ENCODE results near the gene CAPRIN2. TPM values are rescaled to one million over a fixed set of nuclear protein-coding genes. Genes with fewer than 3 reads are reported as not detected.

The CAPRIN2 gene
- total RNA-seq, 6 experiments from 2014 or later, result 5.7 to 11.5 (median 8.5) TPM

DNA sequence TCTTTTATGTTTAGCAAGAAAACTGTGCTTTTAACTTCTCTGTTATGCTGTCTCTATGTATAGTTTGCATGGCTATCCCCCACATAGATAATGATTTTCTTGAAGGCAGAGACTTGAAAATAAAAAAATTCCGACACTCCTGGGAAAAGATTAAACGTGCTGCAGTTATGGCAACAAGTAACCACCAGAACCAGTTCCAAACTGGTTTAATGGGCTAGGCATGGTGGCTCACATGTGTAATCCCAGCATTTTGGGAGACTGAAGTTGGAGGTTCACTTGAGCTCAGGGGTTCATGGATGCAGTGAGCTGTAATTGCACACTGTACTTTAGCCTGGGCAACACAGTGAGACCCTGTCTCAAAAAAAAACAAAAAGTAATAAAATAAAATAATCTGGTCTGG is 15.1 kb upstream of the CAPRIN2 start:
- DNase-seq (no peak), ATAC-seq (no peak)
- no peaks in the 10 kb centered on the region for H3K9me3 ChIP-seq
- H3K4me1 ChIP-seq, result no peaks in the 10 kb centered on the region
- H3K27me3 ChIP-seq, result no peaks in the 10 kb centered on the region
- H3K4me3 ChIP-seq, result no peak overlapping the region
- H3K36me3 ChIP-seq, result no peaks in the 10 kb centered on the region
- TF ChIP-seq POLR2A (IDR thresholded peaks at IDR 0.05), result no peak
- TF ChIP-seq, protein P1, sequence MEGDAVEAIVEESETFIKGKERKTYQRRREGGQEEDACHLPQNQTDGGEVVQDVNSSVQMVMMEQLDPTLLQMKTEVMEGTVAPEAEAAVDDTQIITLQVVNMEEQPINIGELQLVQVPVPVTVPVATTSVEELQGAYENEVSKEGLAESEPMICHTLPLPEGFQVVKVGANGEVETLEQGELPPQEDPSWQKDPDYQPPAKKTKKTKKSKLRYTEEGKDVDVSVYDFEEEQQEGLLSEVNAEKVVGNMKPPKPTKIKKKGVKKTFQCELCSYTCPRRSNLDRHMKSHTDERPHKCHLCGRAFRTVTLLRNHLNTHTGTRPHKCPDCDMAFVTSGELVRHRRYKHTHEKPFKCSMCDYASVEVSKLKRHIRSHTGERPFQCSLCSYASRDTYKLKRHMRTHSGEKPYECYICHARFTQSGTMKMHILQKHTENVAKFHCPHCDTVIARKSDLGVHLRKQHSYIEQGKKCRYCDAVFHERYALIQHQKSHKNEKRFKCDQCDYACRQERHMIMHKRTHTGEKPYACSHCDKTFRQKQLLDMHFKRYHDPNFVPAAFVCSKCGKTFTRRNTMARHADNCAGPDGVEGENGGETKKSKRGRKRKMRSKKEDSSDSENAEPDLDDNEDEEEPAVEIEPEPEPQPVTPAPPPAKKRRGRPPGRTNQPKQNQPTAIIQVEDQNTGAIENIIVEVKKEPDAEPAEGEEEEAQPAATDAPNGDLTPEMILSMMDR (IDR thresholded peaks at IDR 0.05), result no peak
- H3K27ac ChIP-seq, result no peak overlapping the region
- WGBS (ENCODE audit: insufficient coverage, low coverage, low lambda C conversion rate, missing lambda C conversion rate), result 65% methylated on average over 2 of the region's 2 CpGs
- intact Hi-C loops (cut with DNase I), result no loop called here

DNA sequence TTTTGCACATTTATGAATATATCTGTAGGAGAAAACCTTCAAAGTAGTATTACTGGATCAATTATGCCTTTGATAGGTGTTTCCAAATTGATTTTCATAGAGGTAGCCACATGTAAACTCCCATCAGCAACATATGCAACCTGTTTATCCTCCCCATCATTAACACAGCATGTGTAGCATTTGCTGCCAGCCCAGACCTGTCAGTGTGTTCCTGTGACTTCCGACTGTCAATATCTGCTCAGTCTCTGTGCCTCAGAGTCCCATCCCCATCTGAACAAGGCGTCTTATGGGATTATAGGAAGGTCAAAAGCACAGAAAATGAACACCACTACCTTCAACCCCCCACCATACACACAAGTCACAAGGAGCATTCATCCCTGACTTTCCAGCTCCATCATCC is 9.5 kb upstream of the CAPRIN2 start:
- TF ChIP-seq, protein P1 (IDR thresholded peaks at IDR 0.05), result no peak
- no peak for TF ChIP-seq POLR2A (IDR thresholded peaks at IDR 0.05)
- intact Hi-C loops (cut with DNase I), result no loop called here
- no CpG with 5 or more reads among the region's 2 CpGs for WGBS (ENCODE audit: insufficient coverage, low coverage, low lambda C conversion rate, missing lambda C conversion rate)
- no peaks in the 10 kb centered on the region for H3K27me3 ChIP-seq
- H3K27ac ChIP-seq, result no peak overlapping the region
- ATAC-seq (no peak), DNase-seq (no peak)
- no peak overlapping the region for H3K4me3 ChIP-seq
- no peaks in the 10 kb centered on the region for H3K9me3 ChIP-seq
- no peaks in the 10 kb centered on the region for H3K36me3 ChIP-seq
- no peaks in the 10 kb centered on the region for H3K4me1 ChIP-seq

DNA sequence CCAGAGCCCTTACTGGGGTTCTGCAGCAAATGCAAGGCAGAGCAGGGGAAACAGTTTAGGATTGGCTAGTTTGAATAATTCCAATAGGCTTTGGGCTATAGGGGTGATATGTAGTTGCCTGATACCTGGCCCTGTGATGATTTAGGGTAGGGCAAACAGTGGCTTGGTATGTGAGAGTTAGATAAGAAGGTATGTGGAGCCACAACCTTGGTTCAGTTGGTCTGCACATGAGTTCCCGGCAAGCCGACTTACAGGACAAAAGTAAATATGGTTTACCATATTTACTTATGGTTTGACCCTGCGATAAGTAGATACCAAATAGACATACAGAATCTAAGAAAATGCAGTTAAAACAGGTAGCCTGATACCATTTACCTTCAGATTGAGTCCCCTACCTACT is 8.3 kb upstream of the CAPRIN2 start:
- ATAC-seq, result no peak
- no peaks in the 10 kb centered on the region for H3K36me3 ChIP-seq
- no peak overlapping the region for H3K27ac ChIP-seq
- no peaks in the 10 kb centered on the region for H3K9me3 ChIP-seq
- TF ChIP-seq, protein P1 (IDR thresholded peaks at IDR 0.05), result no peak
- no peak for TF ChIP-seq POLR2A (IDR thresholded peaks at IDR 0.05)
- H3K27me3 ChIP-seq, result no peaks in the 10 kb centered on the region
- no peak for DNase-seq
- intact Hi-C loops (cut with DNase I), result no loop called here
- WGBS (ENCODE audit: insufficient coverage, low coverage, low lambda C conversion rate, missing lambda C conversion rate), result 57% methylated on average over 3 of the region's 3 CpGs
- no peak overlapping the region for H3K4me3 ChIP-seq
- no peaks in the 10 kb centered on the region for H3K4me1 ChIP-seq

DNA sequence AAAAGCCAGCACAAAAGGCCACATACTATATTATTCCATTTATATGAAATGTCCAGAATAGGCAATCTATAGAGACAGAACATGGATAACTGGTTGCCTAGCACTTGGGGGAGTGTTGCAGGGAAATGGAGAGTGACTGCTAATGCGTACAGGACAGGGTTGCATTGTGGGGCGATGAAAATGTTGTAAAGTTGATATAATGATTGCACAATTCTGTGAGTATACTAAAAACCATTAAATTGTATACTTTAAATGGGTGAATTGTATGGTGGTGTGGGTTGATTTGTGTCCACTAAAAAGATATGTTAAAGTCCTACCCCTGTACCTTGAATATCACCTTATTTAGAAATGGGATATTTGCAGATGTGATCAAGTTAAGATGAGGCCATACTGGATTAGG is 7.0 kb upstream of the CAPRIN2 start:
- no peaks in the 10 kb centered on the region for H3K9me3 ChIP-seq
- intact Hi-C loops (cut with DNase I), result no loop called here
- ATAC-seq (no peak), DNase-seq (no peak)
- no peaks in the 10 kb centered on the region for H3K4me1 ChIP-seq
- no peaks in the 10 kb centered on the region for H3K27me3 ChIP-seq
- H3K27ac ChIP-seq, result no peak overlapping the region
- WGBS (ENCODE audit: insufficient coverage, low coverage, low lambda C conversion rate, missing lambda C conversion rate), result 95% methylated on average over 2 of the region's 2 CpGs
- TF ChIP-seq, protein P1 (IDR thresholded peaks at IDR 0.05), result no peak
- TF ChIP-seq POLR2A (IDR thresholded peaks at IDR 0.05), result no peak
- H3K36me3 ChIP-seq, result no peaks in the 10 kb centered on the region
- H3K4me3 ChIP-seq, result no peak overlapping the region

DNA sequence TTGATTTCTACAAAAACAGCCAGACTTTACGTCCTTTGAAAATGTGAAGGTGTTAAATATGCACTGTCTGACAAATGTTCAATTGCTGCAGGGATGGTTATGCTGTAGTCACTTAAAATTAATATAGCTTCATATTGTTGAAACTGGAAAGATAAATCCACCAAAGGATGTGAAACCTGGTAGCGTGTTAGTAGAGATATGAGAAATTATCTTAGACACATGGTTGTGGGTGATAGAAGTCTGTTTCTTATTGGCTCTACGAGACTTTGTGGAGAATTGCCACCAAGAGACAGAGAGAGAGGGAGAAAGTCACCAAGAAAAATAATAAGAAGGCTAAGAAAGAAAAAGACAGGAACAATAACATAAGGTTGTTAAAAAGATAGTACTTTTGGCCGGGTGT is 2.6 kb upstream of the CAPRIN2 start:
- TF ChIP-seq, protein P1 (IDR thresholded peaks at IDR 0.05), result no peak
- TF ChIP-seq POLR2A (IDR thresholded peaks at IDR 0.05), result no peak
- Histone ChIP-seq H3K27ac (no peak overlapping the region), H3K27me3 (no peaks in the 10 kb centered on the region), H3K9me3 (no peaks in the 10 kb centered on the region), H3K36me3 (no peaks in the 10 kb centered on the region), H3K4me3 (no peak overlapping the region), H3K4me1 (no peaks in the 10 kb centered on the region)
- 82% methylated on average over 4 of the region's 4 CpGs for WGBS (ENCODE audit: insufficient coverage, low coverage, low lambda C conversion rate, missing lambda C conversion rate)
- ATAC-seq (no peak), DNase-seq (no peak)
- intact Hi-C loops (cut with DNase I), result no loop called here
